ENCODE data around the gene SESN3.
A peak's percentile ranks its signal among the peaks of the same experiment; 100 is the strongest.
"Not testable (repeated sequence)": the region's sequence is repeated elsewhere in the genome, so short reads cannot be mapped to it uniquely, and the experiment has no call there.

Gene SESN3

GRCh38 chr11:95230810-95231126, 234 bp downstream of the SESN3 start:
- peak overlapping the region; percentile 71 for H3K4me3 ChIP-seq (replicated peaks; ENCODE audit: low read depth, low read length)
- no peak for TF ChIP-seq CTCF (IDR thresholded peaks at IDR 0.05; ENCODE audit: low read length, missing control alignments)
- no peak for DNase-seq (ENCODE audit: low read depth)

GRCh38 chr11:95229993-95230809, 801 bp downstream of the SESN3 start:
- H3K4me3 ChIP-seq (replicated peaks; ENCODE audit: low read depth, low read length), result peak overlapping the region; percentile 71
- no peak for TF ChIP-seq CTCF (IDR thresholded peaks at IDR 0.05; ENCODE audit: low read length, missing control alignments)
- DNase-seq (ENCODE audit: low read depth), result peak; percentile 12

- TF ChIP-seq CTCF (IDR thresholded peaks at IDR 0.05; ENCODE audit: low read length, missing control alignments), result no peak
- DNase-seq (ENCODE audit: low read depth), result peak; percentile 26
- H3K4me3 ChIP-seq (replicated peaks; ENCODE audit: low read depth, low read length), result peak overlapping the region; percentile 71
Measured at GRCh38 chr11:95229199-95229992, 1.6 kb downstream of the SESN3 start.

GRCh38 chr11:95228081-95228749, 2.8 kb downstream of the SESN3 start:
- peak; percentile 13 for DNase-seq (ENCODE audit: low read depth)
- H3K4me3 ChIP-seq (replicated peaks; ENCODE audit: low read depth, low read length), result no peak overlapping the region
- TF ChIP-seq CTCF (IDR thresholded peaks at IDR 0.05; ENCODE audit: low read length, missing control alignments), result no peak

- H3K4me3 ChIP-seq (replicated peaks; ENCODE audit: low read depth, low read length); DNase-seq (ENCODE audit: low read depth): not testable (repeated sequence)
Measured at GRCh38 chr11:95227060-95227459, 3.9 kb downstream of the SESN3 start.

- no peak for DNase-seq (ENCODE audit: low read depth)
- no peak overlapping the region for H3K4me3 ChIP-seq (replicated peaks; ENCODE audit: low read depth, low read length)
- no peak for TF ChIP-seq CTCF (IDR thresholded peaks at IDR 0.05; ENCODE audit: low read length, missing control alignments)
Measured at GRCh38 chr11:95222817-95223216, 8.2 kb downstream of the SESN3 start.

GRCh38 chr11:95219599-95219998, 11.4 kb downstream of the SESN3 start:
- no peak overlapping the region for H3K4me3 ChIP-seq (replicated peaks; ENCODE audit: low read depth, low read length)
- no peak for DNase-seq (ENCODE audit: low read depth)
- TF ChIP-seq CTCF (IDR thresholded peaks at IDR 0.05; ENCODE audit: low read length, missing control alignments), result no peak
